ENCODE measurements around the gene GRN. TPM values are rescaled to one million over a fixed set of nuclear protein-coding genes. Genes with fewer than 3 reads are reported as not detected.

The GRN gene
- total and polyA plus RNA-seq, 9 of the 15 experiments (the other 6 are each of a cell fraction or from before 2014, with no cell fraction given) = 5.4 to 75.3 (median 20.7) TPM

GRCh38 chr17:44389723-44390202 lies 44.7 kb downstream of the GRN start (continued):
- TF ChIP-seq ESRRA (IDR thresholded peaks at IDR 0.05; ENCODE audit: borderline replicate concordance, low read depth) (no peak), RBM14 (IDR thresholded peaks at IDR 0.05; ENCODE audit: borderline replicate concordance, insufficient read depth, low read depth, low read length) (no peak), MAFF (IDR thresholded peaks at IDR 0.05; ENCODE audit: low read length) (0 out of 2 replicates have a peak, but pooled peaks have one; percentile 3), CEBPZ (IDR thresholded peaks at IDR 0.05; ENCODE audit: borderline replicate concordance, low read depth, low read length) (no peak), CEBPG (CRISPR knock-in tag; IDR thresholded peaks at IDR 0.05) (no peak), CEBPG (tag; conservative IDR thresholded peaks at IDR 0.05 in 1 of 2, IDR thresholded peaks at IDR 0.05 in 1 of 2) (no peak), KLF6 (CRISPR knock-in tag; IDR thresholded peaks at IDR 0.05; ENCODE audit: borderline replicate concordance) (no peak), XRCC4 (IDR thresholded peaks at IDR 0.05; ENCODE audit: extremely low read depth, insufficient read depth, insufficient read length) (no peak), DDX20 (tag; IDR thresholded peaks at IDR 0.05; ENCODE audit: low read depth) (no peak), NR3C1 (CRISPR knock-in tag; IDR thresholded peaks at IDR 0.05) (no peak), ZNF57 (CRISPR knock-in tag; IDR thresholded peaks at IDR 0.05) (no peak), HMBOX1 (IDR thresholded peaks at IDR 0.05) (peak; percentile 78), CC2D1A (IDR thresholded peaks at IDR 0.05) (peak; percentile 48; the same call in 1 of the 2 replicates), PATZ1 (CRISPR knock-in tag; IDR thresholded peaks at IDR 0.05; ENCODE audit: borderline replicate concordance) (no peak), BDP1 (IDR thresholded peaks at IDR 0.05; ENCODE audit: insufficient read depth, insufficient read length) (no peak), TAF1 (IDR thresholded peaks at IDR 0.05; ENCODE audit: control insufficient read depth, extremely low read depth, insufficient read depth, low read length, severe bottlenecking) (peak; percentile 37), E4F1 (CRISPR knock-in tag; IDR thresholded peaks at IDR 0.05; ENCODE audit: borderline replicate concordance) (no peak), CREM (IDR thresholded peaks at IDR 0.05; ENCODE audit: low read depth) (peak; percentile 70), HNRNPH1 (optimal IDR thresholded peaks at IDR 0.05; ENCODE audit: low read depth, low read length) (no peak), BRD4 (IDR thresholded peaks at IDR 0.05) (no peak)

All from K562 (cell line).